NCI-H748 (cell line): ENCODE data around the gene IREB2.
"Not testable (repeated sequence)": the region's sequence is repeated elsewhere in the genome, so short reads cannot be mapped to it uniquely, and the experiment has no call there.

Experiments
- DNase-seq: peaks from one replicate; lab custom pipeline; 2025; ENCODE audit not compliant: unreplicated experiment; lab: John Stamatoyannopoulos, UW

Gene IREB2

DNA sequence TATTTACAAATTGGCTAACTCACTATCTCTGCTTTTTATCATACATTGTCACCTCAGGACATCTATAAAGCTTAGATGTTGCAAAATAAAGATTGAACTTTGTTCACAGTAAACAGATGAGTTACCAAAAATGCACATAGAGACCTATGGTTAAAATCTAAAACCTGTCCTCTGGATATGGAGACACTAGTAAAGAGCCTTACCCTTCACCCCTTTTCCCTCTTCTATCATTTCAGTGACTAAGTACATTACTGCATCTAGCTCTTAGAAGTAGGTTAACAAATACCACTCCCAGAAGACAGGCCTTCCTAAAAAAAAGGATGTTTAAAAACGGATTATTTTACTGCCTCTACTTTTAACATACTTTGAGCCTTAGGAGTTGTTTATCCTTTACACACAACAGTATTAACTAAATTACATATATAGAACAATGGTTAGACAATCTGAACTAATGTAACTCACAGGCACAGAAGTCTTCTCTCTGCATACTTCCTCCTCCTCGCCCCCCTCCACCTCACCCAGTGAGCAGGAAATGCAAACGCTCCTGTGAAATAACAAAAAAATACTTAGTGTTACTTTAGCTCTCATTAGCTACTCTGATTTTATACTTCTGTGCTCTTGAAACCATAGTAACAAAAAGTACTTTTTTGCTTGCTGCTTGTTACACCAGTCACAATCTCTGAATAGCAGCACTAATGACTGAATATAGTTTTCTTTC is 23.3 kb downstream of the IREB2 start:
- DNase-seq: no peak

- no peak for DNase-seq
These were observed 31.0 kb downstream of the IREB2 start for GRCh38 chr15:78469031-78469430.

GRCh38 chr15:78477295-78477694 is 39.3 kb downstream of the IREB2 start:
- no peak for DNase-seq

DNA sequence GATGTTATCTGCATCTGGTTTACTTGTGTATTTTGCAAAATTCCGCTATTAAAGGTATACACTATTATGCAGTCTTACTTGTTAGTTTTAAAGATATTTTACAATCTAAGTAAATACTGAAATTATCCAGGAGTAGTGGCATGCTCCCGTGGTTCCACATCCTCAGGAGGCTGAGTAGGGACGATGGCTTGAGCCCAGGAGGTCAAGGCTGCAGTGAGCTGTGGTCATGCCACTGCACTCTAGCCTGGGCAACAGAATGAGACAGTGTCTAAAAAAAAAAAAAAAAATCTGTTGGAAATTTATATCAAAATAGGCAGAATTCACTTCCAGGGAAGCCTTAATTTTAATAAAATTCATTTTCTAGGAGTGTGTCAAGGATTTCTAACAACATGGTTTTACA is 41.6 kb downstream of the IREB2 start:
- DNase-seq: no peak

DNA sequence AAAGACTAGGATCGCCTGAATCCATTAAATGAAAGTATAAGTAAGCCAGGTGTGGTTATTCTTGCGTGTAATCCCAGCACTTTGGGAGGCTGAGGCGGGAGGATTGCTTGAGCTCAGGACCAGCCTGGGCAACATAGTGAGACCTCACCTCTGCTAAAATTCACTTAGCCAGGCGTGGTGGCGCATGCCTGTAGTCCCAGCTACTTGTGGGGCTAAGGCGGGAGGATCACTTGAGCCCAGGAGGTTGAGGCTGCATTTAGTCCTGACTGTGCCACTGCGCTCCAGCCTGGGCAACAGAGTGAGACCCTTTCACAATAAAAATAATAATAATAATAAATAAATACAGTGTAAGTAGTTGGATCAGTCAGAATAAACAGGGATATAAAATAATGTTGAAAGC is 43.9 kb downstream of the IREB2 start:
- no peak for DNase-seq

DNA sequence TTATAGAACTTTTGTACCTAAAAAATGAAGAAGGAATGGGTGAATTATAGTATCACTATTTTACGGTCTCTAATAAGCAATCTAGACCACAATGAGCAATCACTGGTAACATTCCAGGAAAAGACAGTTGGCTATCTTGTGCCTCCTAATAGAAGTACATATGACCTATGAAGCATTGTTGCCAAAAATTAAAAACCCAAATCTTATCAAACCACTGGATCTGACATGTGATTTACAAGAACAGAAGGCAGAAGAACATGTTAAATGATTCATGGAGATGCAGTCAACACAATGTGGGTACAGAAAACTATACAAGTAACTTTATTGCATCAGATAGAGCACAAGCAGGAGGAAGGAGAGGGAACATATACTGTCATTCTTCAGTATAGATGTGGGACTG is 54.9 kb downstream of the IREB2 start:
- DNase-seq: no peak

DNA sequence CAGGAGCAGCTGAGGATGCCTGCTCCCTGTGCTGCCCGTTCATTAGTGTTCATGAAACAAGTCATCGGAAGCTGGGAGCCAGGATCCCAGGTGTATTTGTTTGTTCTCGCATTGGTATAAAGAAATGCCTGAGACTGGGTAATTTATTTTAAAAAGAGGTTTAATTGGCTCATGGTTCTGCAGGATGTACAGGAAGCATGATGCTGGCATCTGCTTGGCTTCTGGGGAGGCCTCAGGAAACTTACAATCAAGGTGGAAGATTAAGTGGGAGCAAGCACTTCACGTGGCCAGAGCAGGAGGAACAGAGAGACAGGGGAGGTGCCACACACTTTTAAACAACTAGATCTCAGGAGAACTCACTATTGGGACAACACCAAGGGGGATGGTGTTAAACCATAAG is 63.8 kb downstream of the IREB2 start:
- DNase-seq: no peak

GRCh38 chr15:78502641-78503040 is 64.6 kb downstream of the IREB2 start:
- no peak for DNase-seq

GRCh38 chr15:78506971-78507830 is 69.2 kb downstream of the IREB2 start, which contains the start of gene HYKK:
TSS of gene HYKK (plus strand) at chr15:78507577. CDS start at chr15:78513089, 5,512 bp downstream.
- DNase-seq: peak; percentile 96

- no peak for DNase-seq
These were observed 69.8 kb downstream of the IREB2 start for GRCh38 chr15:78507831-78508160.

DNA sequence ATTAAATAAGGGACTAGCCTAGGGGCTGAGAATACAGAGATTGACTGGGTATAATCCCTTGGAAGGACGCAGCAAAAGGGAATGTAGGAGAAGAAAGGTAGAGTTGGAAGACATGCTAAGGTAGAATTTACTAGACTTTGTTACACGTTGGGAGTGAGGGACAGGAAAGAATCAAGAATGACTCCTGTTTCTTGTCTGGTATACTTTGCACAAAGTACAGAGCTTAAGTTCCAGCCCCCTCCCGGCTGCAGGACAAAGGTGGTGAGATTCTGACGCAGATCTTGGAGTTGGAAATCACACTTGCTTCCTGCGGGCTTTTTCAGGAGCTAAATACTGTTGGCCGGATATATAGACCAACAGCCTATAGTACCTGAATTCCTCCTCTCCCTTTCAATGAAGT is 70.3 kb downstream of the IREB2 start:
- DNase-seq: no peak

GRCh38 chr15:78509726-78510312 is 71.8 kb downstream of the IREB2 start:
- DNase-seq: peak; percentile 0

GRCh38 chr15:78520035-78520434 is 82.0 kb downstream of the IREB2 start:
- not testable (repeated sequence) for DNase-seq

DNA sequence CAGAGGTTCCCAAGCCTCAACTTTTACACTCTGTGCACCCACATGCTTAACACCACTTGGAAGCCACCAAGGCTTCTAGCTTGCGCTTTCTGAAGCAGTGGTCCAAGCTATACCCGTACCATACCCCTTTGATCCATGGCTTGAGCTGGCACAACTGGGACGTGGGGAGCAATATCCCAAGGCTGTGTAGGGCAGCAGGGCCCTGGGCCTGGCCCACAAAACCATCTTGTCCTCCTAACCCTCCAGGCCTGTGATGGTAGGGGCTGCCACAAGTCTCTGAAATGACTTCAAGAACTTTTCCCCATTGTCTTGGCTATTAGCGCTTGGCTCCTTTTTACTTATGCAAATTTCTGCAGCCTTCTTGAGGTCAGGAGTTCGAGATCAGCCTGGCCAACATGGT is 86.2 kb downstream of the IREB2 start:
- DNase-seq: no peak

DNA sequence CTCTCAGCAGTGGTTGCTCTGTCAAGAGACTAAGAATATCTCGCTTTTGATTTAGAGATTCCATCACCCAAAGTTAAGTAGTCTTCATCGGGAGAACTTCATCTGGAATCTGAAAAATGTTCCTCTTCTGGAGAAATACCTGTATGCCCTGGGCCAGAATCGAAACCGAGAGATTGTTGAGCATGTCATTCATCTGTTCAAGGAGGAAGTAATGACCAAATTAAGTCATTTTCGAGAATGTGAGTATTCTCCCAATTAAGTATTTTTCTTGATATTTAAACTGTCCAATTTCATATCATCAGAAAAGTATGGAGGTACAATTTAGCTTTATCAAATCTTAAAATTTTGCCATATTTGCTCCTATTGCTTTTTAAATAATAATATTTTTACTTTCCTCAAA is 89.3 kb downstream of the IREB2 start:
- DNase-seq: no peak

DNA sequence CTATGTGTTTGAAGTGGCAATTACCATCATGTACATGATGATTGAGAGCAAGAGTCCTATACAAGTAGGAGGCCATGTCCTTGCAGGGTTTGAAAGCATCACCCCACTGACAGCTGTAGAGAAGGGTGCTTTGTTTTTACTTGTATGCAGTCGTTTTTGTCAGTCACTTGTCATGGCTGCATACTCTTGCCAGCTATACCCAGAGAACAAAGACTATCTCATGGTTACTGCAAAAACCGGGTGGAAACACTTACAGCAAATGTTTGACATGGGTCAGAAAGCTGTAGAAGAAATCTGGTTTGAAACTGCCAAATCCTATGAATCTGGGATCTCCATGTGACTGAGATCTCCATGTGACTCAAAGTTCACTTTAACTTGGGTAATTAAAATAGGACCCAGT is 95.3 kb downstream of the IREB2 start:
- DNase-seq: no peak

GRCh38 chr15:78536134-78536533 is 98.1 kb downstream of the IREB2 start:
- no peak for DNase-seq

DNA sequence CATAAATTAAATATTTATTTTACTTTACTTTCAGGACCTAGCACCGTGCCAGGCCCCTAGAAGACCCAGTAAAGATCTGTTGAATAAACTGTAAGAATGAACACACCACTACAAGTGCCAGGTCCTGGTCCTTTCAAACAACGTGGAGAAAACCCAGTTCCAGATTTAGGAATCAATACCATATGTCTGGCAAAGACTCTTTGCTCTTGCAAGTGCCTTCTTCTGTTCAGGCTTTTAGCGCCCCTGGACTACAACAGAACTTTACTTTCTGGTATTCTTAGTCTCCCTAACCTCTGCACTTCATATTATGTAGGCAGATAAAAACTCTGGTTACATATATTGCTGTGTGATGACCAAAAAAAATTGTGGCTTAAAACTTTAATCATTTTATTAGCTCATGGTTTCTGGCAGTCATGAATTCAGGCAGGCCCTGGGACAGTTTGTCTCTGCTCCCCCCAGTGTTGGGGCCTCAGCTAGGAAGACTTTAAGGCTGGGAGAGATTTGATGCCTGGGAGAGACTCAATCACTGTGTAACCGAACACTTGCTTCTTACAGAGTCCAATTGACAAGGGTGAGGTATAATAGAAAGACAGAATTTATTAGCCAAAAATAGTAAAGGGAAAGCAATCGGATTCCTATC is 99.4 kb downstream of the IREB2 start:
- no peak for DNase-seq

- DNase-seq: no peak
These were observed 100.3 kb downstream of the IREB2 start for GRCh38 chr15:78538358-78538757.

- not testable (repeated sequence) for DNase-seq
These were observed 101.6 kb downstream of the IREB2 start for GRCh38 chr15:78539464-78540140.
